Measurements from ENCODE around the gene LY86.

The LY86 gene

GRCh38 chr6:6557886-6558285 is 30.6 kb upstream of the LY86 start:
- H3K27ac ChIP-seq (ENCODE audit: low read length), result no peak overlapping the region
- no peak overlapping the region for H3K9ac ChIP-seq (ENCODE audit: low read depth, low read length)
- no peaks in the 10 kb centered on the region for H3K27me3 ChIP-seq (ENCODE audit: insufficient read depth, low read length)
- no peaks in the 10 kb centered on the region for H3K9me3 ChIP-seq (ENCODE audit: insufficient read depth, low read depth, low read length)
- no peaks in the 10 kb centered on the region for H3K4me1 ChIP-seq (ENCODE audit: insufficient read depth, low read length)
- no peak overlapping the region for H3K4me3 ChIP-seq (ENCODE audit: low read length)
- H3K36me3 ChIP-seq (ENCODE audit: insufficient read depth, low read depth, low read length), result no peaks in the 10 kb centered on the region

DNA sequence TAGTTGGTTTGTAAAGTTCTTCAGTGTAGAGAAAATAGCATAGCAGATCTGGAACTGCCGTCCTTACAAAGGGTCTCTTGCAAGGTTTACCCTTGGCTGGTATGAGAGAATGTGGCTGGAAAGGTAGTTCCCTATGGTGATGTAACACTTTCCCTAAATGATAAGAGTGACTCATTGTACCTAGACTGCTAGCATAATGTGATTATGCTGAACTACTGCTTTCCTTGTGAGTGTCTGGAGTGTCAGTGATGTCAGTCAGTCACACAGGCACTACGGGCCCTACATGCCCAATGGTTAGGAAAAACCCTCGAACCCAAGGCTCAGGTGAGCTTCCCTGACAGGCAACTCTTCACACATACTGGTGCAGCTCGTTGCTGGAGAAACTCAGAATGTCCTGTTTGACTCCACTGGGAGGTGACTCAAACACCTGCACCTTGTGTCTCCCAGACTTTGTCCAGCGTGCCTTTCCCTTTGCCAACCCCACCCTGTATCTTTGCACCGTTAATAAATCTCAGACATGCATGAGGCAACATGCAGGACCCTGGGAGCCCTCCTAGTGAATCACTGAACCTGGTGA is 28.4 kb upstream of the LY86 start:
- H3K9me3 ChIP-seq (ENCODE audit: insufficient read depth, low read depth, low read length), result peaks cover 8% of the 10 kb centered on the region; the same call in 1 of the 2 replicates
- H3K36me3 ChIP-seq (ENCODE audit: insufficient read depth, low read depth, low read length), result no peaks in the 10 kb centered on the region
- H3K9ac ChIP-seq (ENCODE audit: low read depth, low read length), result no peak overlapping the region
- H3K27ac ChIP-seq (ENCODE audit: low read length), result no peak overlapping the region
- no peaks in the 10 kb centered on the region for H3K4me1 ChIP-seq (ENCODE audit: insufficient read depth, low read length)
- no peaks in the 10 kb centered on the region for H3K27me3 ChIP-seq (ENCODE audit: insufficient read depth, low read length)
- H3K4me3 ChIP-seq (ENCODE audit: low read length), result no peak overlapping the region

- Histone ChIP-seq H3K27me3 (ENCODE audit: insufficient read depth, low read length) (no peaks in the 10 kb centered on the region), H3K9ac (ENCODE audit: low read depth, low read length) (no peak overlapping the region), H3K36me3 (ENCODE audit: insufficient read depth, low read depth, low read length) (no peaks in the 10 kb centered on the region), H3K4me1 (ENCODE audit: insufficient read depth, low read length) (no peaks in the 10 kb centered on the region), H3K9me3 (ENCODE audit: insufficient read depth, low read depth, low read length) (peaks cover 8% of the 10 kb centered on the region; the same call in 1 of the 2 replicates), H3K4me3 (ENCODE audit: low read length) (no peak overlapping the region), H3K27ac (ENCODE audit: low read length) (no peak overlapping the region)
Measured at GRCh38 chr6:6560909-6561308, 27.6 kb upstream of the LY86 start.

DNA sequence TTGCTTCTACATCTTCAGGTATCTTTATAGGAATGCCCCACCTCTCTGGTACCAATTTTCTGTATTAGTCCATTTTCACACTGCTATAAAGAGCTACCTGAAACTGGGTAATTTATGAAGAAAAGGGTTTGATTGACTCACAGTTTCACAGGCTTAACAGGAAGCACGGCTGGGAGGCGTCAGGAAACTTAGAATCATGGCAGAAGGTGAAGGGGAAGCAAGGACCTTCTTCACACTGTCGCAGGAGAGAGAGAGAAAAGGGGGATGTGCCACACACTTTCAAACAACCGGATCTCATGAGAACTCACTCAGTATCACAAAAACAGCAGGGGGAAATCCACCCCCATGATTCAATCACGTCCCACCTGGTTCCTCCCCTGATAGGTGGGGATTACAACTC is 24.4 kb upstream of the LY86 start:
- Histone ChIP-seq H3K27ac (ENCODE audit: low read length) (no peak overlapping the region), H3K27me3 (ENCODE audit: insufficient read depth, low read length) (no peaks in the 10 kb centered on the region), H3K4me3 (ENCODE audit: low read length) (no peak overlapping the region), H3K4me1 (ENCODE audit: insufficient read depth, low read length) (no peaks in the 10 kb centered on the region), H3K9me3 (ENCODE audit: insufficient read depth, low read depth, low read length) (peaks cover 8% of the 10 kb centered on the region; the same call in 1 of the 2 replicates), H3K9ac (ENCODE audit: low read depth, low read length) (no peak overlapping the region), H3K36me3 (ENCODE audit: insufficient read depth, low read depth, low read length) (no peaks in the 10 kb centered on the region)

DNA sequence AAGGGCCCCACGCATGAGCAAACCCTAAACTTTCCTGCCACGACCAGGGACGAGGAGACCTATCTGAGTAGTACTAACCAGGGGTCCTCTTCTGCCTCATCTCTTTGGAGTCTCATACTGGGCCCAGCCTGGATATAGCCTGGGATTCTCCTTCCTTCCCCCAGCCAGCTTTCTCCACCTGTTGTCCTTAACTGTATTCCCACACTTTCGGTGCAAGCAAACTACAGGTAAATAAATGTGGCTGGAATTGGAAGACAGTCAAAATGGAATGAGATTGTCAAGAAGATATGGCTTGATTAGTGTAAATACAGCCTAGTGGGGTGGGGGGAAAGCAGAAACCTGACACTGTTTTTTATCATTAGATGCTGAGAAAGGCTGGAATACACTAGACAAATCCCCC is 23.5 kb upstream of the LY86 start:
- Histone ChIP-seq H3K4me1 (ENCODE audit: insufficient read depth, low read length) (no peaks in the 10 kb centered on the region), H3K27ac (ENCODE audit: low read length) (no peak overlapping the region), H3K9ac (ENCODE audit: low read depth, low read length) (no peak overlapping the region), H3K9me3 (ENCODE audit: insufficient read depth, low read depth, low read length) (peaks cover 8% of the 10 kb centered on the region; the same call in 1 of the 2 replicates), H3K36me3 (ENCODE audit: insufficient read depth, low read depth, low read length) (no peaks in the 10 kb centered on the region), H3K27me3 (ENCODE audit: insufficient read depth, low read length) (no peaks in the 10 kb centered on the region; the same call in 1 of the 2 replicates), H3K4me3 (ENCODE audit: low read length) (no peak overlapping the region)

- H3K4me1 ChIP-seq (ENCODE audit: insufficient read depth, low read length), result no peaks in the 10 kb centered on the region
- no peak overlapping the region for H3K4me3 ChIP-seq (ENCODE audit: low read length)
- H3K36me3 ChIP-seq (ENCODE audit: insufficient read depth, low read depth, low read length), result no peaks in the 10 kb centered on the region
- no peak overlapping the region for H3K9ac ChIP-seq (ENCODE audit: low read depth, low read length)
- no peaks in the 10 kb centered on the region; the same call in 1 of the 2 replicates for H3K27me3 ChIP-seq (ENCODE audit: insufficient read depth, low read length)
- no peak overlapping the region for H3K27ac ChIP-seq (ENCODE audit: low read length)
- peaks cover 8% of the 10 kb centered on the region; the same call in 1 of the 2 replicates for H3K9me3 ChIP-seq (ENCODE audit: insufficient read depth, low read depth, low read length)
Measured at GRCh38 chr6:6565488-6565887, 23.0 kb upstream of the LY86 start.

- H3K9me3 ChIP-seq (ENCODE audit: insufficient read depth, low read depth, low read length), result peaks cover 8% of the 10 kb centered on the region; the same call in 1 of the 2 replicates
- no peaks in the 10 kb centered on the region for H3K4me1 ChIP-seq (ENCODE audit: insufficient read depth, low read length)
- no peak overlapping the region for H3K4me3 ChIP-seq (ENCODE audit: low read length)
- no peaks in the 10 kb centered on the region for H3K36me3 ChIP-seq (ENCODE audit: insufficient read depth, low read depth, low read length)
- no peaks in the 10 kb centered on the region; the same call in 1 of the 2 replicates for H3K27me3 ChIP-seq (ENCODE audit: insufficient read depth, low read length)
- no peak overlapping the region for H3K9ac ChIP-seq (ENCODE audit: low read depth, low read length)
- no peak overlapping the region for H3K27ac ChIP-seq (ENCODE audit: low read length)
Measured at GRCh38 chr6:6566766-6567165, 21.8 kb upstream of the LY86 start.

DNA sequence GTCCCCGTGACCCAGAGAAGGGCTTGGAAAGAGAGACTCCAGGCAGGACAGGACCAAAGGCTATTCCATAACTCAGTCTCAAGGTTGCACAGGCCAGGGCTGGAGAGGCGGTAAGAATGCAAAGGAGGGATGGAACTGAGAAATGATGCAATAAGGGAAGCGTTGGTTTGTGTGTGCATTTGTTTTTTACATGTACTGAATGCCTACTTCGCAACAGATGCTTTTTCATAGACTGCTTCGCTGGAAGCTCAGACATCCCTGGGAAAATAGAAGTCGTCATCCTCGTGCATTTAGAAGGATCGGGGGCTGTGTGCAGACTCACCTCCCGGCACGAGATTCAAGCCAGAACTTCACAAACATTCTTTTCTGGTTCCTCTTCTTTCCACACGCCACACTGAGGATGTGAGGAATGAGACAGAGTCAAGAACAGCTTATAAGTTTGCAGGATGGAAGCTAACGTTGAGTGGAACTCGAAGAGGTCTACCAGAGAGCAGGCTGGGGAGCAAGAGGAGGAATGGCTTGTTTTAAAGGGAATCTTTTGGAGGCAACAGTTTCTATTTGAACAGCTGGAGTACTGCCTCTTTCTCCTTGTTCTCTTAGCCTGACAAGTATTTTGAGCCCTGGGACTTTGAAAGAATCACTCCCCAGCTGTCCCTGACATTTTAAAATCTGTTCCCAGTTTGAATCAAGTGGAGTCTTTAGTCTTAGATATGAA is 19.3 kb upstream of the LY86 start:
- Histone ChIP-seq H3K9me3 (ENCODE audit: insufficient read depth, low read depth, low read length) (no peaks in the 10 kb centered on the region), H3K27me3 (ENCODE audit: insufficient read depth, low read length) (no peaks in the 10 kb centered on the region; the same call in 1 of the 2 replicates), H3K9ac (ENCODE audit: low read depth, low read length) (no peak overlapping the region)

GRCh38 chr6:6569811-6570164 is 18.7 kb upstream of the LY86 start:
- Histone ChIP-seq H3K9me3 (ENCODE audit: insufficient read depth, low read depth, low read length) (no peaks in the 10 kb centered on the region), H3K4me3 (ENCODE audit: low read length) (no peak overlapping the region), H3K27me3 (ENCODE audit: insufficient read depth, low read length) (no peaks in the 10 kb centered on the region; the same call in 1 of the 2 replicates), H3K9ac (ENCODE audit: low read depth, low read length) (no peak overlapping the region), H3K36me3 (ENCODE audit: insufficient read depth, low read depth, low read length) (no peaks in the 10 kb centered on the region), H3K27ac (ENCODE audit: low read length) (no peak overlapping the region), H3K4me1 (ENCODE audit: insufficient read depth, low read length) (no peaks in the 10 kb centered on the region)

More for the DNA sequence above, 19.3 kb upstream of the LY86 start:
- no peaks in the 10 kb centered on the region for H3K4me1 ChIP-seq (ENCODE audit: insufficient read depth, low read length)
- no peaks in the 10 kb centered on the region for H3K36me3 ChIP-seq (ENCODE audit: insufficient read depth, low read depth, low read length)
- H3K4me3 ChIP-seq (ENCODE audit: low read length), result no peak overlapping the region
- H3K27ac ChIP-seq (ENCODE audit: low read length), result no peak overlapping the region

DNA sequence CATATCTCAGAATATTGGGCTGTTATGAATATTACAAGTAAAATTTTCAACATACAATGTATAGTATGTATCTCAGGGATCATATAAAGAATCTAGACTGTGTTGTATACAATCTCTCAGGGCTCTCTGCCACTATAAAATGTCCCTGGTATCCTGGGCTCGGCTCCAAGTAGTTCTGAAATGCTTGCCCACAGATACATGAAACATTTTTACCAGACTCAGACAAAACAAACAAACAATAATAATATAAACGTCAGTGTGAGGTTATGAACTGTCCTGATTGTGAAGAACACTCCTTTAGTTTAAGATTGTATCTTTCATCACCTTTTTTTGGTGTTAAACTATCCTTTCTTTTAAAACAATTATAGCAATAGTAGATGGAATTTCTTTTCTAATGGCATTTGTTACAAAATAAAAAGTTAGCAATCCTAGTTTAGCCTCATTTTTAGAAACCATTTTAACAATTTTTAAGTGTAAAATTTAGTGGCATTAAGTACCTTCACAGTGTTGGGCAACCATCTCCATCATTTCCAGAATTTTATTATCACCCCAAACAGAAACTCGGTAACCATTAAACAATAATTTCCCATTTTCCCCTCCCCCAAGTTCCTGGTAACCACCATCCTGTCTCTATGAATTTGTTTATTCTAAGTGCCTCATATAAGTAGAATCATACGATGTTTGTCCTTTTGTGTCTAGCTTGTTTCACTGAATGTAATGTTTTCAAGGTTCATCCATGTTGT is 17.4 kb upstream of the LY86 start:
- Histone ChIP-seq H3K9me3 (ENCODE audit: insufficient read depth, low read depth, low read length) (peaks cover 1% of the 10 kb centered on the region; the same call in 1 of the 2 replicates), H3K4me1 (ENCODE audit: insufficient read depth, low read length) (no peaks in the 10 kb centered on the region), H3K36me3 (ENCODE audit: insufficient read depth, low read depth, low read length) (no peaks in the 10 kb centered on the region), H3K27me3 (ENCODE audit: insufficient read depth, low read length) (no peaks in the 10 kb centered on the region; the same call in 1 of the 2 replicates), H3K4me3 (ENCODE audit: low read length) (no peak overlapping the region), H3K9ac (ENCODE audit: low read depth, low read length) (no peak overlapping the region), H3K27ac (ENCODE audit: low read length) (no peak overlapping the region)

- Histone ChIP-seq H3K36me3 (ENCODE audit: insufficient read depth, low read depth, low read length) (no peaks in the 10 kb centered on the region), H3K4me3 (ENCODE audit: low read length) (no peak overlapping the region), H3K9me3 (ENCODE audit: insufficient read depth, low read depth, low read length) (peaks cover 9% of the 10 kb centered on the region; the same call in 1 of the 2 replicates), H3K27me3 (ENCODE audit: insufficient read depth, low read length) (no peaks in the 10 kb centered on the region), H3K4me1 (ENCODE audit: insufficient read depth, low read length) (no peaks in the 10 kb centered on the region), H3K9ac (ENCODE audit: low read depth, low read length) (no peak overlapping the region), H3K27ac (ENCODE audit: low read length) (no peak overlapping the region)
Measured at GRCh38 chr6:6575143-6575542, 13.4 kb upstream of the LY86 start.
